Left lung (tissue), 10 donors: ENCODE measurements around the gene IFT52. TPM values are rescaled to one million over a fixed set of nuclear protein-coding genes. Genes with fewer than 3 reads are reported as not detected.

Source experiments
- ATAC-seq: fragments of 200-7000 bp; cut with Tn5 transposase; one replicate; pipeline ENCODE4 v1.9.1; 2020; ENCODE audit warnings: moderate library complexity
- DNase-seq, 4 donors: peaks; one replicate each; pipeline ENCODE4 v3.0.0-alpha.2; 2013 to 2020
- H3K27ac ChIP-seq, 2 donors: fragments of 200-600 bp; sonication (generic) in 1 of 2; one replicate each; pipeline versions ENCODE4 v1.5.0 to v1.8.0; 2020 to 2021
- H3K27me3 ChIP-seq, 2 donors: fragments of 200-600 bp; sonication (generic) in 1 of 2; one replicate each; pipeline versions ENCODE4 v1.5.0 to v1.8.0; 2020 to 2021
- H3K36me3 ChIP-seq, 2 donors: fragments of 200-600 bp; sonication (generic) in 1 of 2; one replicate each; pipeline versions ENCODE4 v1.5.0 to v1.8.0; 2020 to 2021
- H3K4me1 ChIP-seq, 2 donors: fragments of 200-600 bp; one replicate each; pipeline ENCODE4 v1.8.0; 2021
- H3K4me3 ChIP-seq, 2 donors: fragments of 200-600 bp; sonication (generic) in 1 of 2; one replicate each; pipeline versions ENCODE4 v1.5.0 to v1.8.0; 2020 to 2021; ENCODE audit warnings: mild to moderate bottlenecking in 1 of 2
- H3K9me3 ChIP-seq, 2 donors: fragments of 200-600 bp; sonication (generic) in 1 of 2; one replicate each; pipeline versions ENCODE4 v1.5.0 to v1.8.0; 2020 to 2021
- CTCF ChIP-seq, 2 donors: fragments of 200-600 bp; sonication (generic) in 1 of 2; IDR thresholded peaks; one replicate each; pipeline versions ENCODE4 v1.5.0 to v1.8.0; 2021; ENCODE audit warnings: antibody characterized with exemption in 2 of 2
- intact Hi-C, 2 donors: fragments of 100-400 bp; cut with DNase I; formaldehyde crosslinking; loops; one replicate each; pipeline versions ENCODE4 v1.11.2 to v1.14.2; 2022
- polyA plus RNA-seq, 6 donors: library from polyadenylated mRNA; unstranded; fragments of 120-200 nt; gene quantifications; one replicate each; pipeline ENCODE4 v1.2.1, GENCODE V29; 2013; ENCODE audit not compliant: insufficient read length in 6 of 6
- total RNA-seq, 2 donors: library from RNA; stranded (reverse); fragmentation: NEBNext Ultra II Directional; extraction: Animal tissue kit (Norgen Biotek cat#: 25700); gene quantifications; one replicate each; pipeline ENCODE4 v1.2.1, GENCODE V29; 2021
- donor health status: DM: no; HTN: yes; CAD: no.
- donor health status: DM: no; HTN: no; CAD: no.

The IFT52 gene
- total and polyA plus RNA-seq, 8 donors: 19.4 to 81.2 (median 72.1) TPM

GRCh38 chr20:43682446-43682845 is 91.7 kb downstream of the IFT52 start:
- no peaks in the 10 kb centered on the region for H3K27me3 ChIP-seq
- intact Hi-C loops: no loop called here
- no peaks in the 10 kb centered on the region for H3K4me1 ChIP-seq
- no peak for DNase-seq
- no peaks in the 10 kb centered on the region for H3K9me3 ChIP-seq
- no peak for TF ChIP-seq CTCF (IDR thresholded peaks at IDR 0.05)
- no peak overlapping the region for H3K27ac ChIP-seq
- H3K4me3 ChIP-seq: no peak overlapping the region
- no peaks in the 10 kb centered on the region for H3K36me3 ChIP-seq
- no peak for ATAC-seq

- Histone ChIP-seq H3K36me3 (no peaks in the 10 kb centered on the region), H3K27ac (no peak overlapping the region), H3K27me3 (no peaks in the 10 kb centered on the region), H3K9me3 (no peaks in the 10 kb centered on the region), H3K4me3 (no peak overlapping the region), H3K4me1 (no peaks in the 10 kb centered on the region)
- ATAC-seq (no peak), DNase-seq (no peak)
- TF ChIP-seq CTCF (IDR thresholded peaks at IDR 0.05): no peak
- intact Hi-C loops: no loop called here
Observed at GRCh38 chr20:43686820-43687219, 96.1 kb downstream of the IFT52 start.

- intact Hi-C loops: no loop called here
Observed at GRCh38 chr20:43689165-43689564, 98.4 kb downstream of the IFT52 start.

GRCh38 chr20:43690943-43691598 is 100.3 kb downstream of the IFT52 start:
- H3K4me1 ChIP-seq: no peaks in the 10 kb centered on the region
- DNase-seq: peak in 1 of 4 donors; percentile 12
- H3K9me3 ChIP-seq: no peaks in the 10 kb centered on the region
- no peak for ATAC-seq
- intact Hi-C loops: no loop called here
- H3K36me3 ChIP-seq: no peaks in the 10 kb centered on the region
- TF ChIP-seq CTCF (IDR thresholded peaks at IDR 0.05): no peak
- H3K27ac ChIP-seq: no peak overlapping the region
- no peak overlapping the region for H3K4me3 ChIP-seq
- no peaks in the 10 kb centered on the region for H3K27me3 ChIP-seq

More at GRCh38 chr20:43689165-43689564, 98.4 kb downstream of the IFT52 start:
- TF ChIP-seq CTCF (IDR thresholded peaks at IDR 0.05): no peak
- peak in 1 of 4 donors; percentile 20 for DNase-seq
- Histone ChIP-seq H3K4me3 (no peak overlapping the region), H3K36me3 (no peaks in the 10 kb centered on the region), H3K27ac (no peak overlapping the region), H3K4me1 (no peaks in the 10 kb centered on the region), H3K9me3 (no peaks in the 10 kb centered on the region), H3K27me3 (no peaks in the 10 kb centered on the region)
- no peak for ATAC-seq

GRCh38 chr20:43691928-43692524 is 101.3 kb downstream of the IFT52 start:
- peak; percentile 30 to 31 for TF ChIP-seq CTCF (IDR thresholded peaks at IDR 0.05)
- intact Hi-C loops: no loop called here
- H3K9me3 ChIP-seq: no peaks in the 10 kb centered on the region
- no peak overlapping the region for H3K27ac ChIP-seq
- H3K27me3 ChIP-seq: no peaks in the 10 kb centered on the region
- H3K4me1 ChIP-seq: no peaks in the 10 kb centered on the region
- ATAC-seq: peak; percentile 77
- peak in 1 of 4 donors; percentile 13 for DNase-seq
- H3K4me3 ChIP-seq: no peak overlapping the region
- no peaks in the 10 kb centered on the region for H3K36me3 ChIP-seq
